Superior temporal gyrus (tissue), 1 donor: ENCODE data around the gene EPHB1.
"Not testable (repeated sequence)": the region's sequence is repeated elsewhere in the genome, so short reads cannot be mapped to it uniquely, and the experiment has no call there.

ENCODE experiments used
- DNase-seq: peaks from one replicate; pipeline ENCODE4 v3.0.0-alpha.2; 2016; ENCODE audit errors: extremely low spot score

Gene EPHB1

GRCh38 chr3:134776518-134776917 is 18.5 kb upstream of the EPHB1 start:
- no peak for DNase-seq

DNA sequence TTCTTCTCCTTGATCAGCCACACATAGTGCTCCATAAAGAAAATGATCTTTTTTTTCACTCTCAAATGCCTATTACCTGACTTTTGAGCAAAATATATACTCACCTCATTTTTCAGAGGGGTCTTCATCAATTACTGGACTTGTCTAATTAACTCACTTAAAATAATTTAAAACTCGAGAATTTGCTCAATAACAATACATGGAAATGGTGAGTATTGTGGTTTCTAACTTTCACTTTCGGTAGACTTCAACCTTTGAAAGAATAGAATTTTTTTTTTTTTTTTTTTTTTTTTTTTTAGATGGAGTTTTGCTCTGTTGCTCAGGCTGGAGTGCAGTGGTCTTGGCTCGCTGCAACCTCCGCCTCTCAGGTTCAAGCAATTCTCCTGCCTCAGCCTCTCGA is 17.7 kb upstream of the EPHB1 start:
- DNase-seq: no peak

- not testable (repeated sequence) for DNase-seq
Measured at GRCh38 chr3:134788283-134788682, 6.8 kb upstream of the EPHB1 start.

- DNase-seq: no peak
Measured at GRCh38 chr3:134790065-134790464, 5.0 kb upstream of the EPHB1 start.

GRCh38 chr3:134791992-134792391 is 3.1 kb upstream of the EPHB1 start:
- no peak for DNase-seq

DNA sequence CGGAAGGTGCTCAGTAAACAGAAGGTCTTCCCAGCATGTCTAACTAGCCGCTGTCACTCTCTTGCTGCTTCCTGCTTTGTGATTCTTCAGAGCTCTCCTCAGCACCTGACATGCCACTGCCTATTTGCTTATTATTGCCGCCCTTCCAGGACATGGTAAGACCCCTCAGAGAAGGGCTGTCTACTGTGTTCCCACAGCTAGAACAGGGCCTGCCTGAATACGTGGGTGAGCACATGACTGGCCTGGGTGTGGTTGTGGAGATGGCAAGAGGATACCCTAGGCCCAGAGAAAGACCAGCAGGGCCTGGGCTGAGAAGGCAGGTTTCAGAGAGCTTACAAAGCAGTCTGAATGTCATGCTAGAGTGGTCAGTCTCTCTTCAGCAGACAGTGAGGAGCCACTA is 2.4 kb upstream of the EPHB1 start:
- no peak for DNase-seq

- no peak for DNase-seq
Measured at GRCh38 chr3:134793562-134793961, 1.5 kb upstream of the EPHB1 start.

GRCh38 chr3:134794323-134794722 is 737 bp upstream of the EPHB1 start:
- DNase-seq: no peak

DNA sequence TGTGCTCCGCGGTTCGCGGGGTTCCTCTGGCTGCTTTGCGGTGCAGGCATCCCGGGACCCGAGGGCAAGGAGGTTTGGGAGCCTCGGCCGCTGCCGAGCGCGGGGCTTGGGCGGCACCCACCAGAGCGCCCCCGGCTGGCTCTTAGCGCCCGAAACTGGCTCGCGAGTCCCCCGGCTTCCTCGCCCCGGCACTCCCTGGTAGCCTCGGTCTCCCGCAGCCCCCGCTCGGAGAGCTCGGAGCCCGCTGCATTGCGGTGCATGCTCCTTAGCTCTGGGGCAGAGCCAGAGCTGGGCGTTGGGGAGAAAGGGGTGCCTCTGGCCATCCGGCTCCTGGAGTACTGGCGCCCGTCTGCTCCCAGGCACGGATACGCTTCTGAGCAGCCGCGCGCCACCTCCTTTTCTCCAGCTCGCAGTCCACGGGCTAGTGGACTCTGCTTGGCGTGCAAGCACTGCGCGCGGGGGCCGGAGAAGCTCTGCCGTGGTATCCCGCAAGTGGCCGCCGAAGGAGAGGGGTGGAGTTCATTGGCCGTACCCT is 753 bp downstream of the EPHB1 start:
- no peak for DNase-seq

DNA sequence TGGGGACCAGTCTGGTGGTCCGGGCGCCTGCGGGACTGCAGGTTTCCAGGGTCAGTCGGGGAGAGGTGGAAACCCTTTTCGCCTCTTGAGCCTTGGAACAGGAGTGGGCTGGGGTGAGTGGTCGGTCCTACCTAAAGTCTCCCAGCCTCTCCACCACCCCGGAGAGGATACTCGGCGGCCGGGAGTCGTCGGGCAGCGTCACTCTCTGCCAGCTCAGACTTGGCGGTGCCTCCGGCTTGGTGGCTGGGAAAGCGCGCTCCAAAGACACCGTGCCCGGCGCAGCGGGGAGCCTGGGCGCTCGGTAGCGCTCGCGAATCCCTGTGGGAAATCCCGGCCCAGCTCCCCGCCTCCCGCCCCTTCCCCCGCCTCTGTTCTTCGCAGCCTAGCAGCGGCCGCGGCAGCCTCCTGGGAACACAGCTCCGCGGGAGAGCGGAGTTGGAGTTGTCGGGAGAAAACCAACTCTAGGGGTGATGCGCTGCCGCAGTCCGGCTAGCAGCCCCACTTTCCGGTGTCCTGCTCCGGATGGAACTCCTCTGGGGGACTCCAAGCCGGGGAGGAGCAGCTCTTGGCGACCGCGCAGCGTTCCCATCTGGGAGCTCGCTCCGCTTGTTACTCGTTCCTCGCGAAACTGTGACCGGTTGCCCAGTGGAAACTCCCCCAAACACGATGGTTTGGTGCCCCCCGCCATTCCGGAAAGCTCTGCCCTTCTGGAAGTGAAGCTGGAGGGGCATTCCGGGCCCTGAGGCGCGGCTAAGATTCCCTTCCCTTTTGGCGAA is 1.4 kb downstream of the EPHB1 start:
- peak; percentile 28 for DNase-seq

GRCh38 chr3:134797057-134797740 is 2.1 kb downstream of the EPHB1 start:
- DNase-seq: no peak

DNA sequence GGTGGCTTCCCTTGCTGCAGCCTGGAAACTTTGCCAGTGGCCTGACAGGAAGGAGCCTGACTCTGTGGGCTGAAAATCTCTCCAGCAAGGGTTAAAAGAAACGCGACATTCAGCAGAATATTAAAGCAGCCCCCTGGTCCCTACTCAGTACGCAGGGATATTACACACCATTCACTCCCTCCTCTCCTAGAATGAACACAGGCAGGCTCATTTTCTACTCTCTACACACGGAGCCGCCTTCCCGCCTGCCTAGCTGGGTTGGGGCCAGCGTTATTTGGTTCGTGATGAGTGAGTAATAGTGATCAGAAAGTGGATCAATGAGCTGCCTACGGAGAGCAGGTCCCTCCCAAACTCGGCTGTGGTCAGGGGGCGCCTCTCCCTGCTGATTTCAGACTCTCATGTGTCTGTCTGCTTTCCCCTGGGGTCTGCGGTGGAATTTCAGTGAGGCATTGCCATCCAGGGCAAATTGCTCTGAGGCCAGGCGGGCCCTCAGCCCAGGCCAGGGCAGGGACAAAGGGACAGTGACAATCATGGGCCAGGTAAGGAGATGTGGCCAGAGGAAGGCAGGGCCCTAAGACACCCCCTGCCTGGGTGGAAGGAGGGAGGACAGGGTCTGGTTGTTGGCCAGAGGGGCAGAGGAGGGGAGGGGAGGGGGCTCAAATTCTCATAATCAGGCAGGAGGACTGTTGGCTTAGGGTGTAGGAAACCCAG is 2.8 kb downstream of the EPHB1 start:
- DNase-seq: no peak

- DNase-seq: no peak
Measured at GRCh38 chr3:134798681-134799311, 3.7 kb downstream of the EPHB1 start.

DNA sequence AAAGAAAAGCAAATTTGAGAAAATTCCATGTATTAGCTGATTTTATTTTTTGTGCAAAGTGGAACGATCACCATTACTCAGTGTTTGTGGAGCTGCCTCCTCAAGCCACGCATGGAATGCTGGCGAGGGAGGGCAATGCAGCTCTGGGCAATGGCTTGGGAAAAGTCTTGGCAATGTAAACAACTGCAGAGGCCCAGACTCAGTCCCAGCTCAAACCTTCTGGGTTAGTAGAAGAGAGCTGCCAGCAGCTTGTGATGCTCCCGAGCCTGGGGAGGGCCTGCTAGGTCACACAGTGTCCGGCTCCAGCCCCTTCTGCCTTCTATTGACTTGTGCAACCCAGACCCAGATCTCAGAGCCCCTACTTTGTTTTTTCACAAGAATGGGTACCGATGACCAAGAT is 4.3 kb downstream of the EPHB1 start:
- no peak for DNase-seq

- DNase-seq: no peak
Measured at GRCh38 chr3:134801204-134801958, 6.3 kb downstream of the EPHB1 start.

- DNase-seq: no peak
Measured at GRCh38 chr3:134802428-134803050, 7.5 kb downstream of the EPHB1 start.

- DNase-seq: no peak
Measured at GRCh38 chr3:134803051-134803505, 8.0 kb downstream of the EPHB1 start.

- no peak for DNase-seq
Measured at GRCh38 chr3:134803652-134804051, 8.6 kb downstream of the EPHB1 start.

DNA sequence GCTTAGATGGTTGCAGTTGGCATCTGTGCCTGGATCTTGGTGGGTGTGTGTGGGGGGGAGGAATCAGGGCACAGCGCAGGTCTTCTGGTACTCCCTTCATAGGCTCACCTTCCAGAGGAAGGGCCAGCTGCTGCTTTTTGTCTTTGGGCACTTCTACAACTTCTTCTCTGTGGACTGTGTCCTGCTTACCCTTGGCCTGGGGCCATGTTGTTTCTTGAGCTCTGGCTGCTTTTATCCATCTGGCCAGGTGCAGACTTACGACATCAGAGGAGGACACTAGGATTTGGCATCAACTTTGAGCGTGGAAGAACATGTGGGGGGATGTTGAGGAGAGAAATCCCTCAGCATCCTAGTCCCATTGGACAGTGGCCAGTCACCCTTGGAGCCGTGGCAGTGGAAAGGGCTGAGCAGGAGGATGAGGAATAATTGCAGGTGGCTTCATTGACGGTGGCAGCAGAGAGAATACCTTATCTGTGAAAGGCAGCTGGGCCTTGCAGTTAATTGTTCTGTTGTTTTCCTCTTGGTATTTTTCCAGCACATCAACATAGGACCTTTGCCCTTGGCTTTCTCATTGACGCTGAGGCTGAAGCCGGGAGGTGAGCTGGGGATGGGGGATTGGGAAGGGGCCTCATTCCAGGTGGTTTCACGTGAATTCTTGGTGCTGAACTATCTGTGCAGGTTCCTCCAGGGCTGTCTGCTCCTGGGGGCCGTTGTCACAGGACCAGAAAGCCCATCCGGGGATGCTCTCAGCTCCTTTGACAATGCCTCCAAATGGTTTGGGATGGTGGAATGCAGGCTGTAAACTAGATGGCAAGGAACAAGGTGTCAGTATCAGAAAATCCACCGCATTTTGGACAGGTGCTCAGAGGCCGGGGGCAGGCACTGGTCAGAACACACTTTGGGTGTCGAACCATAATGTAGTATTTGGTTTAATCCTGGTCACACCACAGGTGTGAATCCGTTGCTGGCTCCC is 9.7 kb downstream of the EPHB1 start:
- no peak for DNase-seq

- DNase-seq: no peak
Measured at GRCh38 chr3:134807189-134807588, 12.1 kb downstream of the EPHB1 start.
